ENCODE results near the gene MORN1.

MORN1 gene

DNA sequence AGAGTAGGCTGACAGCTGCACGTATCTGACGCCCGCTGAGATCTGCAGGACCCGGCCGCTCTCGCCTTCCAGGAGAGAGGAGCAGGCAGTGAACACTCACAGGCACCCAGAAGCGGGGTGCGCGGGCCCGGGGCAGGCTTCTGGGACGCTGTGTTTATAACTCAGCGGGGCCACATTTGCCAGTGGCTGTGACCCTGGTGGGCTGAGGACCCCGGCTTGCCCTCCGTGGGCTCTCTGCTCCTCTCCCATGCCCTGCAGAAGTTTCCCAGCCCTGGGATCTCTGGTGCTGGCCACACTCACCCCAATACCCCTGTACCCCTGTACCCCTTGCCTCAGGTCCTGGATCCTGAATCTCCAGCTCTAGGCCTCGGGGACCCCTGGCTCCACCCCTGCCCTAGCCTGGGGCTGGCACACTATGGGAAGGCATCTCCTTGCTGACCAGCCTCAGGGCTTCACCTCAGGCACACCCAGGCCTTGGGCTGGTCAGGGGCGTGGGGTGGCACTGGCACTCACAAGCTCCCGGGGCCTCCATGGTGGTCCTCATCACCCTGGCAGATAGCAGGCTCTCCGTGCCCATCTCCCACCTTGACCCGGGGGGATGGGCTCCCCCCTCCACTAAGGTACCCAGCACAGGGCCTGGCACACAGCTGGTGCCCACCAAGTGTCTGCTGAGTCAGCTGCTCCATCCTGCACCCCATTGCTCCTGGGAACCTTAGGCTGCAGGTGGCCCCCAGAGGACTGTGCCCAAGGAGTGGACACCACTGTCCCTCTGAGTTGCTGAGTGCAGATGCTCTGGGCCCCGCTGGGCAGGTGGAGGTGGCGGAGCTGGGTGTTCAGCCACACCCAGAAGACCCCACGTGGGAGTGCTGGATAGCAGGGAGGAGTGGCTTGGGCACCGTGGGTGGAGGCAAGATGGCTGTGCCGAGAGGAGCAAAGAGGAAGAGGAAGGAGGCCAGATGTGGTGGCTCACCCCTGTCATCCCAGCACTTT lies 32.4 kb downstream of the MORN1 start:
- Histone ChIP-seq H3K4me3 (ENCODE audit: low read depth in 1 of 2, low read length in 2 of 2) (no peak overlapping the region), H3K27me3 (ENCODE audit: control insufficient read depth in 1 of 2, insufficient read depth in 2 of 2, low read length in 2 of 2) (no peaks in the 10 kb centered on the region), H3K36me3 (ENCODE audit: insufficient read depth, low read length) (no peaks in the 10 kb centered on the region), H3K9ac (ENCODE audit: low read length) (no peak overlapping the region), H3K9me3 (ENCODE audit: low read length) (no peaks in the 10 kb centered on the region), H3K27ac (ENCODE audit: low read depth, low read length) (no peak overlapping the region), H3K4me1 (ENCODE audit: insufficient read depth, low read length) (peaks cover 14% of the 10 kb centered on the region)

DNA sequence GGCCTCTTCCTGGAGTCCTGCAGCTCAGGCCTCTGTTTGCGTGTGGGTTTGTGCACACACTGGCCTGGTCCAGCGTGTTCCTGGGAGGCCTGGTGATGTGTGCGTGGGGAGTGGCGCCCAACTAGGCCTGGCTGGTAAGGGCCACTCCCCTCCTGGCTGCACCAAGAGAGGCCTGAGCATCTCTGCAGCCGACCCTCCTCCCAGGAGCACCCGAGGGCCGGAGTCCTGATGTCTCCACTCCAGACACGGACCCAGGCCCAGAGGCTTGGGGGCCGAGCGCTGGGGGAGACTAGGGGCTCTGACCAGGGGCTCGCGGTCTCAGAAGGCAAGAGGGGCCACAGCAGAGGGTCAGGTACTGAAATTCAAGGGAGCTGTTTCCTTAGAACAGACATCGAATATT lies 33.3 kb downstream of the MORN1 start:
- Histone ChIP-seq H3K36me3 (ENCODE audit: insufficient read depth, low read length) (no peaks in the 10 kb centered on the region), H3K9ac (ENCODE audit: low read length) (no peak overlapping the region), H3K4me3 (ENCODE audit: low read depth in 1 of 2, low read length in 2 of 2) (no peak overlapping the region), H3K9me3 (ENCODE audit: low read length) (no peaks in the 10 kb centered on the region), H3K4me1 (ENCODE audit: insufficient read depth, low read length) (peaks cover 19% of the 10 kb centered on the region), H3K27me3 (ENCODE audit: control insufficient read depth in 1 of 2, insufficient read depth in 2 of 2, low read length in 2 of 2) (no peaks in the 10 kb centered on the region), H3K27ac (ENCODE audit: low read depth, low read length) (no peak overlapping the region)

DNA sequence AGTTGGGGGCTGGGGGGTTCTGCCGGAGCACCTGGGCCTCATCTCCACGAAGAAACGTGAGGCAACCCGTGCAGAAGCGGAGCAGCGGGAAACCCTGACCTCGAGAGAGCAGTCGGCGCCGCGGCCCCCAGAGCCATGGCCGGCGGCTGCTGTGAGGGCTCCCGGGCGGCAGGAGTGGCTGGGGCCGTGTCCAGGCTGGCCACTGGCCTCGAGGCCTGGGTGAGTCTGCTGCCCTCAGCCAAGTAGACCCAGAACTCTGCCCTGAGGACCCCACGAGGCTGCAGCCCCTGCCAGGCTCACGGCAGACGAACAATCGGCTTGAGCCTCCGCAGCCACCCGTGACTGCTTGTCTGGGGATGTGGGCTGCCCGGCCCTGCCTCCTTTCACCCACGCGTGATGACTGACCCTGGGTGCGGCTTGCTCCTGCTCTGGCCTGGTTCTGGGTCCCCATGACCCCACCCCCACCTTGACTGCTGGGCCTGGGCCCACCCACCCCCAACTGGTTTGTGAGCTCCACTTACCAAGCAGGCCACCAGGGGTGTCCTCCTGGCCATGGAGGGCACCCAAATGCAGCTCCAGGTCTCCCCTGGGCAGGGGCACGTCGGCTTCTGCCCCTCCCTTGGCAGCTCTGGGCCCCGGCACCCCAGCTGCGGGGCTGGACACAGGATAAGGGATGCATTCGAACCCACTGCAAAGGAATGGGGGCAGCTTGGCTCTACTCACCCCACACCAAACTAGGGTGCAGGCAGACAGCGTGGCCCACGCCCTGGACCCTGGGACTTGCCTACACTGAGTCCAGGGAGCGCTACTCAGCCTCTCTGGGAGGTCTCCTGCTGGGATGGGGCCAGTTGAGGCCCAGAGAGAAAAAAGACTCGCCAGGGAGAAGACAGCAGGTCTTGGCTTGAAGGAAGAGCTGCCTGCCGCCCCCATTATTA lies 34.2 kb downstream of the MORN1 start:
- Histone ChIP-seq H3K36me3 (ENCODE audit: insufficient read depth, low read length) (no peaks in the 10 kb centered on the region), H3K4me3 (ENCODE audit: low read depth in 1 of 2, low read length in 2 of 2) (no peak overlapping the region), H3K27ac (ENCODE audit: low read depth, low read length) (no peak overlapping the region), H3K9ac (ENCODE audit: low read length) (no peak overlapping the region), H3K9me3 (ENCODE audit: low read length) (no peaks in the 10 kb centered on the region), H3K4me1 (ENCODE audit: insufficient read depth, low read length) (peaks cover 19% of the 10 kb centered on the region), H3K27me3 (ENCODE audit: control insufficient read depth in 1 of 2, insufficient read depth in 2 of 2, low read length in 2 of 2) (no peaks in the 10 kb centered on the region)

DNA sequence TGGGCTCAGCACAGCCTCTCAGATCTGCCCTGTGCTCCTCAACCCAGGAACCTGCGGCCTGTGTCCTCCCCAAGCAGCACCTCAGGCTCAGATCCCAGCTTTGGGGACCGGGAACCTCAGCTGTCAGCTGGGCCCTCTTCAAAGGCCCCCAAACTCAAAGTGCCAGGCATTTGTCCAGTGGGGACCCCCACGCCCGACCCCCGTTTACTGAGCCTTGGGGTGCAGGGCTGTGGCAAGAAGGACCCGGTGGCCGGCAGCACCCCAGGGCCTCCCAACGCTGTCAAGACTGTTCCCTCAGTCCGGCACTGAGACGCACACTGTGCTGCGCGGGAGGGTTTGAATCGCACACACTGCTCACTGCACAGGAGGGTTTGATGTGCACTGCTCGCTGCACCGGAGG lies 35.0 kb downstream of the MORN1 start:
- H3K4me1 ChIP-seq (ENCODE audit: insufficient read depth, low read length), result peaks cover 19% of the 10 kb centered on the region
- H3K36me3 ChIP-seq (ENCODE audit: insufficient read depth, low read length), result no peaks in the 10 kb centered on the region
- no peak overlapping the region for H3K9ac ChIP-seq (ENCODE audit: low read length)
- H3K9me3 ChIP-seq (ENCODE audit: low read length), result no peaks in the 10 kb centered on the region
- no peak overlapping the region for H3K27ac ChIP-seq (ENCODE audit: low read depth, low read length)
- no peaks in the 10 kb centered on the region for H3K27me3 ChIP-seq (ENCODE audit: control insufficient read depth in 1 of 2, insufficient read depth in 2 of 2, low read length in 2 of 2)
- no peak overlapping the region for H3K4me3 ChIP-seq (ENCODE audit: low read depth in 1 of 2, low read length in 2 of 2)

DNA sequence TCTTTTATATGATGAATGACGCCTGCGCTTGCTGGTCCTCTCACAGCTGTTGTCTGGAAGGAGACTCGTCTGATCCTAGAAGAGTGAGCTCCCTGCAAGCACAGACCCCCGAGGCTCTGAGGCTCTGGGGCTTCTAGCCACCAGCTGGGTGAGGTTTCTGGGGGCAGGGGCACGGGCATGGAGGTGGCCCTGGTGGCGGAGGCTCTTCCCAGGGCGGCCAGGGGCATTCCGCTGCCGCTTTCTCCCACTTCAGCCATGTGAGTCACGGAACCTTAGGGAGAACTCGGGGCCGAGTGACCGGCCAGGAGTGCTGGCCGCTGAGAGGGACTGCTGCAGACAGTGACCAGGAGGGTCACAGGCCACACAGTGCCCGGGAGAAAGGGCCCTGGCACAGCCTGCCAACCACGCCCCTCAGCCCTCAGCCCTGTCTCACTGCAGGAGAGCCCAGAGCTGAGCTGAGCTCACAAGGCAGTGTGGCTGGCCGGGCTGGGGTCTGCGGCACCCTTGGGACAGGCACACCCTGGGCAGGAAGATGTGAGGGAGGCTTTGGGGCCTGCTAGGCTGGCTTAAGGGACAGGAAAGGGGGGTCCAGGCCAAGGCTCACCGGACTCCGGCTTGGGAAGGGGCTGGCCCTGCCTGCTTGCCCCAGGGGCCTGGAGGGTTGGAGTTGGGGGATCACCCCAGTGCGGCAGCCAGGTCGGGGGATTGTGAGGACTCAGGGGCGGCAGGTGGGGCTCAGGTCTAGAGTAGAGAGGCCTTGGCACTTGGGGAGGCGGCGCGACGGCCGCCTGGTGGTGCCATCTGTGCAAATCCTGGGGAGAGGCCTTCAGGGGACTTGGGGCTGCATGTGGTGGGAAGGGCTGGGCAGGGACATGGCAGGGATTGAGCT lies 35.7 kb downstream of the MORN1 start:
- Histone ChIP-seq H3K9ac (ENCODE audit: low read length) (no peak overlapping the region), H3K27ac (ENCODE audit: low read depth, low read length) (no peak overlapping the region), H3K27me3 (ENCODE audit: control insufficient read depth in 1 of 2, insufficient read depth in 2 of 2, low read length in 2 of 2) (no peaks in the 10 kb centered on the region)

DNA sequence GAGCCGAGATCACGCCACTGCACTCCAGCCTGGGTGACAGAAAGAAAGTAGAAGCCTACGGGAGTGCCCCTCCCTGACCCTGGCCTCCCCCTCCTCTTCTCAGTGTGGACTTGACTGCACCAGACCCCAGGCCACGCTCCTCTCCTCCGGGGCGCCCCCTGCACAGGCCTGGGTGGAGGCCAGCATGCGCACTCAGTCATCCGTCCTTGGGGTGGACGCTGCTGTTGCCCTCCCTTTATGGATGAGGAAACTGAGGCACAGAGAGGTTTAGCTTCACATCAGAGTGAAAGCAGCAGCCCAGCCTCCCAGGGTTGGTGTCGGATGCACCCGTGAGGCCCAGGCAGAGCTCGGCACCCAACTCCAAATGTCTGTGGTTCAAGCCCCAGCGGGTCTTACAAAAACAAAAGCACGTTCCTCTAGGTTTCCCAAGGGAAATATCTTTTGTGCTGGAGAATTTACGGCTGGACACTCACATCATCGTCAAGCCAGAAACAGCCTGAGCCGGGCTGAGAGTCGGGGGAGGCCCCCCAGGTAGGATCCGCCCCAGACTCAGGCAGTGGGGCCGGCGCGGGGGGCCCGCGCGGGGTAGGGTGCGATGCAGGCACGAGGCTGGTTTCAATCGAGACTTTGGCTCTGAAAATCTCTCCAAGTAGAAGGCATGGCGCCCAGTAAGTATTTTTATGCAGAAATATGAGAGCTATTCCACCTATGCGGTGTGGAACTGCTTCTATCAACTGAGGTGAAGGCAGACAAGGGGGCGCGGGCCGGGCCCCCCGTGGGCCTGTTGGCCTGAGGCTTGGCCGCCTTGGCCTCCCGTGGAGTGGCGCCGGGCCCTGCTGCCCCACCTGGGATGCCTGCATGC lies 36.6 kb downstream of the MORN1 start:
- no peak overlapping the region for H3K27ac ChIP-seq (ENCODE audit: low read depth, low read length)
- H3K27me3 ChIP-seq (ENCODE audit: control insufficient read depth in 1 of 2, insufficient read depth in 2 of 2, low read length in 2 of 2), result no peaks in the 10 kb centered on the region
- H3K4me1 ChIP-seq (ENCODE audit: insufficient read depth, low read length), result peaks cover 11% of the 10 kb centered on the region
- no peak overlapping the region for H3K4me3 ChIP-seq (ENCODE audit: low read depth in 1 of 2, low read length in 2 of 2)
- no peaks in the 10 kb centered on the region for H3K9me3 ChIP-seq (ENCODE audit: low read length)
- no peak overlapping the region for H3K9ac ChIP-seq (ENCODE audit: low read length)
- H3K36me3 ChIP-seq (ENCODE audit: insufficient read depth, low read length), result no peaks in the 10 kb centered on the region

More for the DNA sequence above, 35.7 kb downstream of the MORN1 start:
- H3K4me1 ChIP-seq (ENCODE audit: insufficient read depth, low read length), result peaks cover 13% of the 10 kb centered on the region
- no peaks in the 10 kb centered on the region for H3K9me3 ChIP-seq (ENCODE audit: low read length)
- H3K4me3 ChIP-seq (ENCODE audit: low read depth in 1 of 2, low read length in 2 of 2), result no peak overlapping the region
- H3K36me3 ChIP-seq (ENCODE audit: insufficient read depth, low read length), result no peaks in the 10 kb centered on the region

DNA sequence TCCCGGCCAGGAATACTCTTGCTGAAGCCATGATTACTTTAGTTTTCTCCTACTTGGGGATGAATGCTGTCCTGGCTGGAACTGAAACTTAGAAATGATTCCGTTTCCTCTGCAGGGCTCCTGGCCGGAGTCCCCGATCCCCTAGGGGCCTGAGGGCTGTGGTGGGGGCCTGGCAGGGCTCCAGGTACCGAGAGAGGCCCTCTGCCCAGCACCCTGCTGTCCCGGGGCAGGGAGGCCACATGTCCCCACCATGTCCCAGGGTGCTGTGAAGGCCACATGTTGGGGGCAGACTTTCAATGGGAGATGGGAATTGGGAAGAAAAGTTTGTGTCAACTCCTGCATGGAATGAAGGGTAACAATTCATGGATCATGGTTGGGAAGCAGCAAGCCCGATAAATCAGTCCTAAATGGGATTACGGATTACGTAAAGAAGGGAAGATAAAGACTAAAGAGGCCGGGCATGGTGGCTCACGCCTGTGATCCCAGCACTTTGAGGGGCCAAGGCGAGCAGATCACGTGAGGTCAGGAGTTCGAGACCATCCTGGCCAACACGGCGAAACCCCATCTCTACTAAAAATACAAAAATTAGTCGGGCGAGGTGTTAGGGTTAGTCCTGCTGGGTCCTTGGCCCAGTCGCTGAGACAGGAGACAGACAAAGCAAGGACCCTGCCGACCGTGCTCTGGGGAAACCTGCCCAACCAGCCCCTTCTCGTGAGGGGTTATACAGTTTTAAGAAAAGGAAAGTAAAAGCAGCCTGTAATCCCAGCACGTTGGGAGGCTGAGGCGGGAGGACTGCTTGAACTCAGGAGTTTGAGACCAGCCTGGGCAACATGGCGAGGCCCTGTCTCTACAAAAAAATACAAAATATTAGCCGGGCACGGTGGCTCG lies 37.6 kb downstream of the MORN1 start:
- Histone ChIP-seq H3K4me3 (ENCODE audit: low read depth in 1 of 2, low read length in 2 of 2) (no peak overlapping the region), H3K9ac (ENCODE audit: low read length) (no peak overlapping the region), H3K27ac (ENCODE audit: low read depth, low read length) (no peak overlapping the region)

DNA sequence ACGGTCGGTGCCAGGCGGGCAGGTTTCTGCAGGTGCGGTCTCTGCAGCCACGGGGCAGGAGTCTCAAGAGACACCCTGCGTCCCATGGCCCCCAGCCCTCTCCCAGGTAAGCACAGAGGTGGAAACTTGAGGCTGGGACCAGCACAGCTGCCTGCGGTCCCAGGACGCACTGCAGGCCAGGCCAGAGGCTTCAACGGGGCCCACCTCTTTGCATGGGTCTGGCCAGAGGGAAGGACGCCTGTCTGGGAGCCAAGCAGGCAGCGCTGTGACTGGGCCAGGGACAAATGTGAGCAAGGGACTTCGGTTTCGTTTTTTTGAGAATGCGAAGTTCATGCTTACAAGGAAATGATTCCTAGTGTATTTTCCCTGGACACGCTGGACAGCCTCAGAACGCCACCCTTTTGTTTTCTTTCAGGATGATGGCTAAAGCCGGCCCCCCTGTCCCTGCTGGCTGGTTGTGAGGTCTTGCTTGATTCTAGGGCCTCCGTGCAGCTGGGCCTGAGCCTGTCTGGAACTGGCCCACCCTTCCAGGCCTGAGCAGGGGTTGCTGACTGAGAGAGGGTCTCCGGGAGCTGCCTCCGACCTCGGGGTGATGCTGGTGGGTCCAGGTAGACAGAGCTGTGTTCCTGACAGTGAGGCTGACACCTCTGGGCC lies 38.3 kb downstream of the MORN1 start:
- Histone ChIP-seq H3K27ac (ENCODE audit: low read depth, low read length) (no peak overlapping the region), H3K4me1 (ENCODE audit: insufficient read depth, low read length) (peaks cover 11% of the 10 kb centered on the region), H3K9me3 (ENCODE audit: low read length) (no peaks in the 10 kb centered on the region), H3K4me3 (ENCODE audit: low read depth in 1 of 2, low read length in 2 of 2) (no peak overlapping the region), H3K36me3 (ENCODE audit: insufficient read depth, low read length) (no peaks in the 10 kb centered on the region), H3K9ac (ENCODE audit: low read length) (no peak overlapping the region), H3K27me3 (ENCODE audit: control insufficient read depth in 1 of 2, insufficient read depth in 2 of 2, low read length in 2 of 2) (no peaks in the 10 kb centered on the region)

More for the DNA sequence above, 37.6 kb downstream of the MORN1 start:
- Histone ChIP-seq H3K36me3 (ENCODE audit: insufficient read depth, low read length) (no peaks in the 10 kb centered on the region), H3K4me1 (ENCODE audit: insufficient read depth, low read length) (peaks cover 11% of the 10 kb centered on the region), H3K27me3 (ENCODE audit: control insufficient read depth in 1 of 2, insufficient read depth in 2 of 2, low read length in 2 of 2) (no peaks in the 10 kb centered on the region), H3K9me3 (ENCODE audit: low read length) (no peaks in the 10 kb centered on the region)

DNA sequence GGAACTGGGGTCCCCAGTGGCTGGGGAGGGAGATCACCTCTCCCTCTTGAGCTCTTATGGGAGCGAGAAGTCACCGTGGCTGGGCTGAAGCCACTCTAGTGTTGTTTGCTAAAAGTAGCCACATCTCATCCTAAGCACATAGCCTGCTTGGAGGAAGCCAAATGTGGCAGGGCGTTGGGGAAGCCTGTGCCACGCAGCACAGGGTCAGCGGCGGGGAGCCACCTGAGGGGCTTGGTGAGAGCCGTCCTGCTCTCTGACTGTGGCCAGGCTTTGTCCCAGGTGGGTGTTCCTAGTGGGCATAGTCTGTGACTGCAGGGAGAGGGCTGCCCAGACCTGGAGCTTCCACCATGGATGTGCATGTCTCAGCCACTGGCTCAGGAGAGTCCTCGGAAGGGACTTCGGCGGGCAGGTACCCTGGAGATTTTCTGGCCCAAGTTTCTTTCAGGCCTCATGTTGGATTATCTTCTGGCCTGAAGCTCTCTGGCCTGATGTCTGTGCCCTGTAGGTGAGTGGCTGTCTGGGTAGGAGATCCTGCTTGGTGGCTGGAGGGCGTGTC lies 38.9 kb downstream of the MORN1 start:
- no peak overlapping the region for H3K4me3 ChIP-seq (ENCODE audit: low read depth in 1 of 2, low read length in 2 of 2)
- H3K9me3 ChIP-seq (ENCODE audit: low read length), result no peaks in the 10 kb centered on the region
- H3K9ac ChIP-seq (ENCODE audit: low read length), result no peak overlapping the region
- H3K27me3 ChIP-seq (ENCODE audit: control insufficient read depth in 1 of 2, insufficient read depth in 2 of 2, low read length in 2 of 2), result no peaks in the 10 kb centered on the region
- H3K27ac ChIP-seq (ENCODE audit: low read depth, low read length), result no peak overlapping the region
- H3K4me1 ChIP-seq (ENCODE audit: insufficient read depth, low read length), result peaks cover 11% of the 10 kb centered on the region
- no peaks in the 10 kb centered on the region for H3K36me3 ChIP-seq (ENCODE audit: insufficient read depth, low read length)
